ENCODE measurements around the gene SERPINA7.

DNA sequence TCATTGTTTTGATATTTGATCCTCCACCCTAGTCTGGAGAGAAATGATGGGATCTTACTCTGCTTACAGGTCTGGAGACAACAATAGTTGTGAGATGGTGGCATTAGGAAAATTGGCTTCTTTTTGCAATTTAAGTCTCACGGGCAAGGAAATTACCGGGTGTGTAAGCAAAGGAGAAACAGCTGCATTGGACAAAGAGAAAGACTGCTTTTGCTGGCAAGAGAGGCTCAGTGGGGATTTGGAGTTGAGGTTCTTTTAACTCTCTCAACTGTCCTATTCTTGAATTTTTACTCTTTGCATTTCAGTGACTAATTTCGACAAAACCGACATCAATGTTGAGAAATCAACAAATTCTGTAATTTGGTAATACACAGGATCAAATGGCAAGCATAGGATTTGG is 2.3 kb upstream of the SERPINA7 start:
- TF ChIP-seq POLR2A (IDR thresholded peaks at IDR 0.05; ENCODE audit: low read depth, low read length) (no peak), POLR2AphosphoS5 (IDR thresholded peaks at IDR 0.05; ENCODE audit: low read depth, low read length) (no peak), TAF1 (IDR thresholded peaks at IDR 0.05; ENCODE audit: low read depth, low read length) (no peak), SPI1 (IDR thresholded peaks at IDR 0.05; ENCODE audit: low read depth, low read length) (no peak), PAX5 (IDR thresholded peaks at IDR 0.05; ENCODE audit: insufficient read depth, low read length, severe bottlenecking) (no peak), POU2F2 (IDR thresholded peaks at IDR 0.05; ENCODE audit: low read depth, low read length) (no peak)
